Stomach (tissue), 4 donors: Measurements from ENCODE around the gene SRGN.

Experiments used
- CTCF ChIP-seq, 7 experiments: fragments of 450-650 bp in 4 of 7; fragments of 200-600 bp in 3 of 7; sonication (generic) in 3 of 7; IDR thresholded peaks; one replicate each; pipeline ENCODE4 v1.5.1; 2016 to 2019; ENCODE audit warnings: antibody characterized with exemption in 7 of 7, control low read depth in 2 of 7, mild to moderate bottlenecking in 1 of 7
- POLR2A ChIP-seq, 4 donors: fragments of 450-650 bp; IDR thresholded peaks; one replicate each; pipeline ENCODE4 v1.6.1; 2016; ENCODE audit warnings: antibody characterized with exemption in 4 of 4, control low read depth in 2 of 4, mild to moderate bottlenecking in 1 of 4, moderate library complexity in 1 of 4
- POLR2AphosphoS5 ChIP-seq, 3 donors: sonication (generic); formaldehyde crosslinking; IDR thresholded peaks; one replicate each; pipeline ENCODE4 v1.6.1; 2016; ENCODE audit warnings: antibody characterized with exemption in 3 of 3

- TF ChIP-seq CTCF (IDR thresholded peaks at IDR 0.05) = no peak
- no peak for TF ChIP-seq POLR2A (IDR thresholded peaks at IDR 0.05)
- no peak for TF ChIP-seq POLR2AphosphoS5 (IDR thresholded peaks at IDR 0.05)
Observed at GRCh38 chr10:69101451-69102095, 13.7 kb downstream of the SRGN start.
